HepG2 (cell line): Measurements from ENCODE around the gene ARG1. TPM values are rescaled to one million over a fixed set of nuclear protein-coding genes. Genes with fewer than 3 reads are reported as not detected.

ENCODE experiments used
- ATAC-seq: fragments of 200-7000 bp; cut with Tn5 transposase; 3 replicates; pipeline ENCODE4 v1.9.1; 2020; ENCODE audit warnings: mild to moderate bottlenecking, moderate library complexity
- BruUV-seq: library from RNA; stranded (reverse); fragments of 400-500 nt; replicated peaks from 2 replicates; lab custom pipeline; 2021; lab: Mats Ljungman, UMichigan
- CTCF ChIA-PET: fragments of 300-600 bp; formaldehyde crosslinking; extraction: SDS; loops from one replicate; lab custom pipeline; 2021; ENCODE audit warnings: low total read pairs, inconsistent platforms, low intra/inter-chr PET ratio; lab: Yijun Ruan, JAX
- POLR2A ChIA-PET: fragments of 350-600 bp; sonication (Branson Sonifier 250); formaldehyde crosslinking; loops from one replicate; lab custom pipeline; 2020; ENCODE audit warnings: antibody characterized with exemption, inconsistent platforms; lab: Yijun Ruan, JAX
- DNase-seq: peaks from one replicate; pipeline ENCODE4 v3.0.0-alpha.2; 2015; ENCODE audit warnings: low spot score
- FAIRE-seq: peaks from 3 replicates; lab custom pipeline; 2011; peaks lifted over from hg19 to GRCh38; lab: Jason Lieb, UNC
- H2AFZ ChIP-seq: one replicate; pipeline ENCODE4 v1.6.1; 2011; ENCODE audit warnings: low read length, inconsistent platforms
- H3K27ac ChIP-seq: fragments of 300-600 bp; 3 replicates; pipeline ENCODE4 v1.8.0; 2011; ENCODE audit warnings: mixed run types, mild to moderate bottlenecking, mixed read lengths, low read length, inconsistent platforms; ENCODE audit not compliant: insufficient read depth; ENCODE audit errors: extremely low read length
- H3K27me3 ChIP-seq, 2 experiments: fragments of 200-600 bp in 1 of 2; 2 replicates in 1 of 2; 3 replicates in 1 of 2; pipeline versions ENCODE4 v1.6.0 to v1.8.0; 2011; ENCODE audit warnings: low read length in 2 of 2, mild to moderate bottlenecking in 2 of 2, moderate library complexity in 2 of 2, inconsistent platforms in 1 of 2; ENCODE audit not compliant: insufficient read depth in 2 of 2, control insufficient read depth in 1 of 2
- H3K36me3 ChIP-seq, 2 experiments: fragments of 200-600 bp in 1 of 2; replicated peaks in 1 of 2; 2 replicates in 1 of 2; 3 replicates in 1 of 2; pipeline versions ENCODE4 v1.5.1 to v1.8.0; 2011; ENCODE audit warnings: low read length in 2 of 2, inconsistent platforms in 1 of 2; ENCODE audit not compliant: insufficient read depth in 2 of 2, control insufficient read depth in 1 of 2
- H3K4me1 ChIP-seq: 2 replicates; pipeline ENCODE4 v1.5.1; 2012; ENCODE audit warnings: low read length, inconsistent platforms; ENCODE audit not compliant: insufficient read depth
- H3K4me2 ChIP-seq: 2 replicates; pipeline ENCODE4 v1.6.0; 2011; ENCODE audit warnings: low read depth, low read length, inconsistent platforms
- H3K4me3 ChIP-seq, 3 experiments: fragments of 200-600 bp in 1 of 3; sonication (generic), shearing (Covaris generic) in 1 of 3; replicated peaks in 1 of 3; 2 replicates each; pipeline ENCODE4 v1.5.1; 2011 to 2016; ENCODE audit warnings: low read length in 3 of 3, inconsistent platforms in 2 of 3, low read depth in 2 of 3, mild to moderate bottlenecking in 2 of 3, control low read depth in 1 of 3, mixed read lengths in 1 of 3; ENCODE audit not compliant: insufficient read depth in 1 of 3
- H3K79me2 ChIP-seq: one replicate; pipeline ENCODE4 v1.6.1; 2011; ENCODE audit warnings: low read length, inconsistent platforms; ENCODE audit not compliant: insufficient read depth
- H3K9ac ChIP-seq: 2 replicates; pipeline ENCODE4 v1.6.0; 2011; ENCODE audit warnings: mild to moderate bottlenecking, low read depth, low read length, inconsistent platforms; ENCODE audit not compliant: insufficient read depth
- H3K9me3 ChIP-seq: 2 replicates; pipeline ENCODE4 v1.5.1; 2012; ENCODE audit warnings: mild to moderate bottlenecking, low read length
- H4K20me1 ChIP-seq: 2 replicates; pipeline ENCODE4 v1.6.0; 2011; ENCODE audit warnings: inconsistent platforms, mild to moderate bottlenecking, low read length, moderate library complexity; ENCODE audit not compliant: insufficient read depth
- CBFB ChIP-seq: sonication (generic); formaldehyde crosslinking; IDR thresholded peaks from 2 replicates; pipeline ENCODE4 v1.4.0; 2020; ENCODE audit warnings: missing genetic modification reagents
- DPF2 ChIP-seq: sonication (generic); formaldehyde crosslinking; IDR thresholded peaks from 2 replicates; pipeline ENCODE4 v1.4.0; 2020; ENCODE audit warnings: mild to moderate bottlenecking, low read depth, missing genetic modification reagents, borderline replicate concordance
- GFI1 ChIP-seq: sonication (generic); formaldehyde crosslinking; IDR thresholded peaks from 2 replicates; pipeline ENCODE4 v1.5.0; 2020; ENCODE audit warnings: missing genetic modification reagents, mild to moderate bottlenecking, borderline replicate concordance
- NFE2 ChIP-seq: sonication (generic); formaldehyde crosslinking; IDR thresholded peaks from 2 replicates; pipeline ENCODE4 v1.4.0; 2020; ENCODE audit warnings: missing genetic modification reagents
- TBX3 ChIP-seq: fragments of 450-650 bp; IDR thresholded peaks from 2 replicates; pipeline ENCODE4 v1.6.1; 2017; ENCODE audit warnings: antibody characterized with exemption, mild to moderate bottlenecking, inconsistent platforms, borderline replicate concordance
- ZFAT ChIP-seq: sonication (generic); formaldehyde crosslinking; conservative IDR thresholded peaks from 2 replicates; pipeline ENCODE4 v1.8.1; 2023; ENCODE audit warnings: missing genetic modification reagents, inconsistent platforms
- ZMAT3 ChIP-seq: sonication (generic); formaldehyde crosslinking; conservative IDR thresholded peaks from 2 replicates; pipeline ENCODE4 v1.7.0; 2021; ENCODE audit warnings: missing genetic modification reagents
- ZNF614 ChIP-seq: IDR thresholded peaks from 2 replicates; pipeline ENCODE4 v1.6.1; 2018; ENCODE audit warnings: missing biosample characterization, missing genetic modification reagents, inconsistent platforms, borderline replicate concordance
- ZNF674 ChIP-seq: sonication (generic); formaldehyde crosslinking; IDR thresholded peaks from 2 replicates; pipeline ENCODE4 v1.5.0; 2020; ENCODE audit warnings: low read depth, mild to moderate bottlenecking, missing genetic modification reagents
- ZNF773 ChIP-seq: sonication (generic); formaldehyde crosslinking; IDR thresholded peaks from 2 replicates; pipeline ENCODE4 v1.4.0; 2020; ENCODE audit warnings: missing genetic modification reagents, borderline replicate concordance
- in situ Hi-C: cut with HindIII; loops from 2 replicates; pipeline ENCODE4 v1.10.0; 2017; ENCODE audit warnings: low pct_unique_long_range_greater_than_20kb; ENCODE audit not compliant: extremely low pct_ligation_motif_present
- intact Hi-C: fragments of 100-400 bp; cut with micrococcal nuclease; formaldehyde crosslinking; loops from one replicate; pipeline ENCODE4 v1.10.0; 2022; ENCODE audit not compliant: unreplicated experiment
- polyA plus RNA-seq, 8 experiments: library from polyadenylated mRNA; depleted of rRNA in 3 of 8; stranded (reverse) in 7 of 8; unstranded in 1 of 8; fragments of >200 nt; fragmentation: Illumina TruSeq in 4 of 8; extraction: Trizol in 4 of 8; gene quantifications; 2 replicates each; pipeline versions ENCODE4 v1.2.1 to v1.2.3, GENCODE V29; 2011 to 2016; ENCODE audit warnings: low read depth in 4 of 8, missing spikeins in 1 of 8, mixed read lengths in 1 of 8; ENCODE audit not compliant: insufficient read depth in 1 of 8
- total RNA-seq, 5 experiments: library from RNA; depleted of rRNA; stranded (reverse); fragments of >200 nt; fragmentation: Illumina TruSeq; extraction: Trizol; gene quantifications; 2 replicates each; pipeline ENCODE4 v1.2.3, GENCODE V29; 2016; ENCODE audit warnings: low read depth in 1 of 5
- TF ChIP-seq, protein P1 (sequence below): sonication (generic); formaldehyde crosslinking; IDR thresholded peaks from 2 replicates; pipeline ENCODE4 v1.4.0; 2020; ENCODE audit warnings: missing genetic modification reagents, mild to moderate bottlenecking, borderline replicate concordance
- TF ChIP-seq, protein P2 (sequence below): sonication (generic); formaldehyde crosslinking; IDR thresholded peaks from 2 replicates; pipeline ENCODE4 v1.8.0; 2022; ENCODE audit warnings: missing genetic modification reagents, mild to moderate bottlenecking, inconsistent platforms, borderline replicate concordance
- TF ChIP-seq, protein P3 (sequence below): IDR thresholded peaks from 2 replicates; pipeline ENCODE4 v1.6.1; 2016
- TF ChIP-seq, protein P4 (sequence below): sonication (generic); formaldehyde crosslinking; IDR thresholded peaks from 2 replicates; pipeline ENCODE4 v1.4.0; 2020; ENCODE audit warnings: missing genetic modification reagents, borderline replicate concordance

The ARG1 gene
- total and polyA plus RNA-seq, 2 of the 13 experiments (the other 11 are each of a cell fraction or from before 2014, with no cell fraction given): 2.2 to 11.2 TPM

DNA sequence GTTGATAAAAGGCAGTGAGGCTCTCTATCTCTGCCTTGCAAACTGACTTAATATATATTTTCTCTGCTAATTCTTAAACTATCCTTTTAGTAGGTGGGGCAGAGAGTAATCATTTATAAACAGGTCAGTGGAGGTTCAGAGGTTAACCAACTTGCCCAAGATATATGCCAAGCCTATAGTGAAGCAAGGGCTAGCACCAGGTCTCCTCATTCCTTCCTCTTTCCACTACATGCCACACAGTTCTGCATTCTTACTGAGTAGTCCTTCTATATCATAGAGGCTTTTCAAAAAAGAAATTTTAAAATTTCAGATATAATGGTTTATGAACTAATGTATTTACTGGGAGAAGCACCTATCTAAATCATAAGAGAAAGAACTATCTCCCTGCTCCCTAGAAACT lies 8.5 kb downstream of the ARG1 start:
- H3K79me2 ChIP-seq: no peaks in the 10 kb centered on the region

More for the DNA sequence above, 8.5 kb downstream of the ARG1 start:
- Histone ChIP-seq H3K27me3 (no peaks in the 10 kb centered on the region), H3K4me1 (peaks cover 12% of the 10 kb centered on the region), H4K20me1 (no peaks in the 10 kb centered on the region), H3K9me3 (no peaks in the 10 kb centered on the region), H3K36me3 (peaks cover 10 to 42% of the 10 kb centered on the region in 2 experiments), H2AFZ (no peak overlapping the region), H3K4me3 (no peak overlapping the region), H3K4me2 (no peak overlapping the region), H3K27ac (no peak overlapping the region), H3K9ac (no peak overlapping the region)
- no peak for DNase-seq
- ChIA-PET CTCF (no interaction called here), POLR2A (no interaction called here)
- TF ChIP-seq ZMAT3 (no peak), CBFB (CRISPR knock-in tag) (no peak), GFI1 (CRISPR knock-in tag) (no peak), ZNF773 (CRISPR knock-in tag) (no peak), TBX3 (no peak), ZNF674 (CRISPR knock-in tag) (no peak), NFE2 (CRISPR knock-in tag) (no peak), DPF2 (CRISPR knock-in tag) (no peak), ZFAT (CRISPR knock-in tag) (no peak), ZNF614 (no peak)
- TF ChIP-seq, protein P1, sequence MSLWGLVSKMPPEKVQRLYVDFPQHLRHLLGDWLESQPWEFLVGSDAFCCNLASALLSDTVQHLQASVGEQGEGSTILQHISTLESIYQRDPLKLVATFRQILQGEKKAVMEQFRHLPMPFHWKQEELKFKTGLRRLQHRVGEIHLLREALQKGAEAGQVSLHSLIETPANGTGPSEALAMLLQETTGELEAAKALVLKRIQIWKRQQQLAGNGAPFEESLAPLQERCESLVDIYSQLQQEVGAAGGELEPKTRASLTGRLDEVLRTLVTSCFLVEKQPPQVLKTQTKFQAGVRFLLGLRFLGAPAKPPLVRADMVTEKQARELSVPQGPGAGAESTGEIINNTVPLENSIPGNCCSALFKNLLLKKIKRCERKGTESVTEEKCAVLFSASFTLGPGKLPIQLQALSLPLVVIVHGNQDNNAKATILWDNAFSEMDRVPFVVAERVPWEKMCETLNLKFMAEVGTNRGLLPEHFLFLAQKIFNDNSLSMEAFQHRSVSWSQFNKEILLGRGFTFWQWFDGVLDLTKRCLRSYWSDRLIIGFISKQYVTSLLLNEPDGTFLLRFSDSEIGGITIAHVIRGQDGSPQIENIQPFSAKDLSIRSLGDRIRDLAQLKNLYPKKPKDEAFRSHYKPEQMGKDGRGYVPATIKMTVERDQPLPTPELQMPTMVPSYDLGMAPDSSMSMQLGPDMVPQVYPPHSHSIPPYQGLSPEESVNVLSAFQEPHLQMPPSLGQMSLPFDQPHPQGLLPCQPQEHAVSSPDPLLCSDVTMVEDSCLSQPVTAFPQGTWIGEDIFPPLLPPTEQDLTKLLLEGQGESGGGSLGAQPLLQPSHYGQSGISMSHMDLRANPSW (CRISPR knock-in tag): no peak
- TF ChIP-seq, protein P2, sequence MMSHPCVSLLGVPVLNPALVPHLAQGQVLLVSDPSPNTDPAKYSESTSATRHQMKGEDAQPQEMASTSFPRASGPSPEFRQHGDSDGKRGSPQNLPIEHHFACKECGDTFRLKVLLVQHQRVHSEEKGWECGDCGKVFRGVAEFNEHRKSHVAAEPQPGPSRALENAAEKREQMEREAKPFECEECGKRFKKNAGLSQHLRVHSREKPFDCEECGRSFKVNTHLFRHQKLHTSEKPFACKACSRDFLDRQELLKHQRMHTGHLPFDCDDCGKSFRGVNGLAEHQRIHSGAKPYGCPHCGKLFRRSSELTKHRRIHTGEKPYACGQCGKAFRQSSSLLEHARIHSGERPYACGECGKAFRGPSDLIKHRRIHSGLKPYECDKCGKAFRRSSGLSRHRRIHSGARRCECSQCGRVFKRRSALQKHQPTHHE: no peak
- TF ChIP-seq, protein P3, sequence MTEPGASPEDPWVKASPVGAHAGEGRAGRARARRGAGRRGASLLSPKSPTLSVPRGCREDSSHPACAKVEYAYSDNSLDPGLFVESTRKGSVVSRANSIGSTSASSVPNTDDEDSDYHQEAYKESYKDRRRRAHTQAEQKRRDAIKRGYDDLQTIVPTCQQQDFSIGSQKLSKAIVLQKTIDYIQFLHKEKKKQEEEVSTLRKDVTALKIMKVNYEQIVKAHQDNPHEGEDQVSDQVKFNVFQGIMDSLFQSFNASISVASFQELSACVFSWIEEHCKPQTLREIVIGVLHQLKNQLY (CRISPR knock-in tag): no peak
- TF ChIP-seq, protein P4, sequence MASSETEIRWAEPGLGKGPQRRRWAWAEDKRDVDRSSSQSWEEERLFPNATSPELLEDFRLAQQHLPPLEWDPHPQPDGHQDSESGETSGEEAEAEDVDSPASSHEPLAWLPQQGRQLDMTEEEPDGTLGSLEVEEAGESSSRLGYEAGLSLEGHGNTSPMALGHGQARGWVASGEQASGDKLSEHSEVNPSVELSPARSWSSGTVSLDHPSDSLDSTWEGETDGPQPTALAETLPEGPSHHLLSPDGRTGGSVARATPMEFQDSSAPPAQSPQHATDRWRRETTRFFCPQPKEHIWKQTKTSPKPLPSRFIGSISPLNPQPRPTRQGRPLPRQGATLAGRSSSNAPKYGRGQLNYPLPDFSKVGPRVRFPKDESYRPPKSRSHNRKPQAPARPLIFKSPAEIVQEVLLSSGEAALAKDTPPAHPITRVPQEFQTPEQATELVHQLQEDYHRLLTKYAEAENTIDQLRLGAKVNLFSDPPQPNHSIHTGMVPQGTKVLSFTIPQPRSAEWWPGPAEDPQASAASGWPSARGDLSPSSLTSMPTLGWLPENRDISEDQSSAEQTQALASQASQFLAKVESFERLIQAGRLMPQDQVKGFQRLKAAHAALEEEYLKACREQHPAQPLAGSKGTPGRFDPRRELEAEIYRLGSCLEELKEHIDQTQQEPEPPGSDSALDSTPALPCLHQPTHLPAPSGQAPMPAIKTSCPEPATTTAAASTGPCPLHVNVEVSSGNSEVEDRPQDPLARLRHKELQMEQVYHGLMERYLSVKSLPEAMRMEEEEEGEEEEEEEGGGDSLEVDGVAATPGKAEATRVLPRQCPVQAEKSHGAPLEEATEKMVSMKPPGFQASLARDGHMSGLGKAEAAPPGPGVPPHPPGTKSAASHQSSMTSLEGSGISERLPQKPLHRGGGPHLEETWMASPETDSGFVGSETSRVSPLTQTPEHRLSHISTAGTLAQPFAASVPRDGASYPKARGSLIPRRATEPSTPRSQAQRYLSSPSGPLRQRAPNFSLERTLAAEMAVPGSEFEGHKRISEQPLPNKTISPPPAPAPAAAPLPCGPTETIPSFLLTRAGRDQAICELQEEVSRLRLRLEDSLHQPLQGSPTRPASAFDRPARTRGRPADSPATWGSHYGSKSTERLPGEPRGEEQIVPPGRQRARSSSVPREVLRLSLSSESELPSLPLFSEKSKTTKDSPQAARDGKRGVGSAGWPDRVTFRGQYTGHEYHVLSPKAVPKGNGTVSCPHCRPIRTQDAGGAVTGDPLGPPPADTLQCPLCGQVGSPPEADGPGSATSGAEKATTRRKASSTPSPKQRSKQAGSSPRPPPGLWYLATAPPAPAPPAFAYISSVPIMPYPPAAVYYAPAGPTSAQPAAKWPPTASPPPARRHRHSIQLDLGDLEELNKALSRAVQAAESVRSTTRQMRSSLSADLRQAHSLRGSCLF (CRISPR knock-in tag): no peak
- BruUV-seq: no TSS peak
- in situ Hi-C loops: no loop called here
- intact Hi-C loops: no loop called here
- no peak for FAIRE-seq
- no peak for ATAC-seq
